GM12875 (cell line): ENCODE results near the gene HVCN1.

Experiments used
- H3K4me3 ChIP-seq: one replicate; pipeline ENCODE4 v1.5.1; 2011; ENCODE audit warnings: low read depth, low read length, control low read depth
- CTCF ChIP-seq: IDR thresholded peaks from 2 replicates; pipeline ENCODE4 v1.5.1; 2011; ENCODE audit warnings: low read depth, mild to moderate bottlenecking, control low read depth, inconsistent platforms, low read length, moderate library complexity, borderline replicate concordance; ENCODE audit not compliant: insufficient read depth

The HVCN1 gene

GRCh38 chr12:110699591-110700445 lies 10.9 kb upstream of the HVCN1 start:
- H3K4me3 ChIP-seq, result no peak overlapping the region
- peak; percentile 24; the same call in 1 of the 2 replicates for TF ChIP-seq CTCF

- no peak overlapping the region for H3K4me3 ChIP-seq
- TF ChIP-seq CTCF, result peak; percentile 89
These were observed 9.4 kb upstream of the HVCN1 start for GRCh38 chr12:110698171-110698902.

- no peak overlapping the region for H3K4me3 ChIP-seq
- TF ChIP-seq CTCF, result no peak
These were observed 8.3 kb upstream of the HVCN1 start for GRCh38 chr12:110697236-110697635.

- no peak for TF ChIP-seq CTCF
- no peak overlapping the region for H3K4me3 ChIP-seq
These were observed 7.4 kb upstream of the HVCN1 start for GRCh38 chr12:110696283-110696682.

GRCh38 chr12:110694330-110694901 lies 5.5 kb upstream of the HVCN1 start:
- TF ChIP-seq CTCF, result no peak
- no peak overlapping the region for H3K4me3 ChIP-seq

- TF ChIP-seq CTCF, result no peak
- H3K4me3 ChIP-seq, result no peak overlapping the region
These were observed 4.8 kb upstream of the HVCN1 start for GRCh38 chr12:110693731-110694130.
